Right lobe of liver (tissue), 4 donors: ENCODE results near the gene PRSS48.

ENCODE experiments used
- POLR2A ChIP-seq: fragments of 450-650 bp; IDR thresholded peaks from one replicate; pipeline ENCODE4 v1.6.1; 2017; ENCODE audit warnings: antibody characterized with exemption, mild to moderate bottlenecking
- TF ChIP-seq, protein P1 (sequence below), 4 donors: fragments of 200-600 bp in 3 of 4; fragments of 450-650 bp in 1 of 4; IDR thresholded peaks; one replicate each; pipeline versions ENCODE4 v1.5.1 to v1.8.0; 2016 to 2022; ENCODE audit warnings: antibody characterized with exemption in 4 of 4, mild to moderate bottlenecking in 2 of 4
- donor health status: DM: no; HTN: no; CAD: no.
- donor health status: DM: no; HTN: no; CAD: no.
- donor health status: DM: no; HTN: yes; CAD: no.

DNA sequence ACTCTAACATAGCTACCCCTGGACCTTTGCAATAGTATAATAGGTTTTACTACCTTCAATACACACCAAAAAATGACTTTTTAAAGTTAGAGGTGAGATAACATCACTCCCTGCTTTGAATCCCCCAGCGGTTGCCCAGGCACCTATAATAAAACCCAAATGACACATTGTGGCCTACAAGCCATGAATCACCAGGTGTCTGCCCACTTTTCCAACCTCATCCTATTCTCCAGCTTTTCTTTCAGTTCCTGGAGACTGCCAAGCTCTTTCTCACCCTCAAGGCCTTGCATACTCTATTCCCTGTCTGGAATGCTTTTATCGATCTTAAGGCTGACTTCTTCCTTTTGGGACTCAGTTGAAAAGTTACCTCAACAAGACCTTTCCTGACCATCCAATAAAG lies 16.4 kb upstream of the PRSS48 start:
- TF ChIP-seq, protein P1, sequence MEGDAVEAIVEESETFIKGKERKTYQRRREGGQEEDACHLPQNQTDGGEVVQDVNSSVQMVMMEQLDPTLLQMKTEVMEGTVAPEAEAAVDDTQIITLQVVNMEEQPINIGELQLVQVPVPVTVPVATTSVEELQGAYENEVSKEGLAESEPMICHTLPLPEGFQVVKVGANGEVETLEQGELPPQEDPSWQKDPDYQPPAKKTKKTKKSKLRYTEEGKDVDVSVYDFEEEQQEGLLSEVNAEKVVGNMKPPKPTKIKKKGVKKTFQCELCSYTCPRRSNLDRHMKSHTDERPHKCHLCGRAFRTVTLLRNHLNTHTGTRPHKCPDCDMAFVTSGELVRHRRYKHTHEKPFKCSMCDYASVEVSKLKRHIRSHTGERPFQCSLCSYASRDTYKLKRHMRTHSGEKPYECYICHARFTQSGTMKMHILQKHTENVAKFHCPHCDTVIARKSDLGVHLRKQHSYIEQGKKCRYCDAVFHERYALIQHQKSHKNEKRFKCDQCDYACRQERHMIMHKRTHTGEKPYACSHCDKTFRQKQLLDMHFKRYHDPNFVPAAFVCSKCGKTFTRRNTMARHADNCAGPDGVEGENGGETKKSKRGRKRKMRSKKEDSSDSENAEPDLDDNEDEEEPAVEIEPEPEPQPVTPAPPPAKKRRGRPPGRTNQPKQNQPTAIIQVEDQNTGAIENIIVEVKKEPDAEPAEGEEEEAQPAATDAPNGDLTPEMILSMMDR (IDR thresholded peaks at IDR 0.05) = no peak
- no peak for TF ChIP-seq POLR2A
